ENCODE data around the gene ZXDB.
"Not testable (repeated sequence)": the region's sequence is repeated elsewhere in the genome, so short reads cannot be mapped to it uniquely, and the experiment has no call there.

GRCh38 chrX:57591284-57592159, at the start of gene ZXDB:
- not testable (repeated sequence) for TF ChIP-seq CTCF (conservative IDR thresholded peaks at IDR 0.05; ENCODE audit: low read length); EZH2phosphoT487 (IDR thresholded peaks at IDR 0.05; ENCODE audit: borderline replicate concordance)
